OCI-LY1 (cell line): ENCODE results near the gene ID2.

Source experiments
- H2AFZ ChIP-seq: fragments of 200-600 bp; sonication (generic), shearing (Covaris generic); 2 replicates; pipeline ENCODE4 v1.6.0; 2014; ENCODE audit warnings: antibody characterized with exemption, mild to moderate bottlenecking, low read length
- H3F3A ChIP-seq: fragments of 200-600 bp; sonication (generic), shearing (Covaris generic); 2 replicates; pipeline ENCODE4 v1.6.0; 2014; ENCODE audit warnings: mild to moderate bottlenecking, antibody characterized with exemption, low read length, moderate library complexity; ENCODE audit not compliant: insufficient read depth
- H3K27ac ChIP-seq: fragments of 200-600 bp; sonication (generic); 2 replicates; pipeline ENCODE4 v1.5.1; 2014; ENCODE audit warnings: low read length, mixed run types, mild to moderate bottlenecking, low read depth; ENCODE audit not compliant: poor library complexity, severe bottlenecking
- H3K27me3 ChIP-seq: fragments of 200-600 bp; sonication (generic); 2 replicates; pipeline ENCODE4 v1.6.0; 2014; ENCODE audit warnings: antibody characterized with exemption, mild to moderate bottlenecking, low read length, moderate library complexity; ENCODE audit not compliant: insufficient read depth
- H3K36me3 ChIP-seq: fragments of 200-600 bp; sonication (generic); 2 replicates; pipeline ENCODE4 v1.6.1; 2014; ENCODE audit warnings: mild to moderate bottlenecking, antibody characterized with exemption, low read length, moderate library complexity, mixed read lengths; ENCODE audit not compliant: insufficient read depth
- H3K4me1 ChIP-seq: fragments of 200-600 bp; sonication (generic); 2 replicates; pipeline ENCODE4 v1.5.1; 2014; ENCODE audit warnings: mild to moderate bottlenecking, low read length, moderate library complexity; ENCODE audit not compliant: insufficient read depth, severe bottlenecking
- H3K4me2 ChIP-seq: fragments of 200-600 bp; sonication (generic), shearing (Covaris generic); 2 replicates; pipeline ENCODE4 v1.6.1; 2014; ENCODE audit warnings: low read length
- H3K4me3 ChIP-seq: fragments of 200-600 bp; sonication (generic); 2 replicates; pipeline ENCODE4 v1.5.1; 2014; ENCODE audit warnings: low read length, low read depth, mild to moderate bottlenecking, mixed read lengths; ENCODE audit not compliant: poor library complexity, severe bottlenecking
- H3K79me2 ChIP-seq: fragments of 200-600 bp; shearing (Covaris generic); 2 replicates; pipeline ENCODE4 v1.6.1; 2016; ENCODE audit warnings: mixed run types, low read length, mixed read lengths; ENCODE audit not compliant: insufficient read depth
- H3K9ac ChIP-seq: fragments of 200-600 bp; sonication (generic), shearing (Covaris generic); 2 replicates; pipeline ENCODE4 v1.6.1; 2014; ENCODE audit warnings: mild to moderate bottlenecking, low read length, mixed read lengths
- H3K9me2 ChIP-seq: fragments of 200-600 bp; sonication (generic), shearing (Covaris generic); 2 replicates; pipeline ENCODE4 v1.6.1; 2014; ENCODE audit warnings: low read depth, mild to moderate bottlenecking, low read length, mixed read lengths
- H3K9me3 ChIP-seq: fragments of 200-600 bp; shearing (Covaris generic); 2 replicates; pipeline ENCODE4 v1.6.1; 2014; ENCODE audit warnings: low read length, mixed read lengths
- H4K20me1 ChIP-seq: fragments of 200-600 bp; sonication (generic), shearing (Covaris generic); 2 replicates; pipeline ENCODE4 v1.6.0; 2016; ENCODE audit warnings: mild to moderate bottlenecking, low read length; ENCODE audit not compliant: insufficient read depth
- CTCF ChIP-seq: fragments of 200-600 bp; sonication (generic), shearing (Covaris generic); IDR thresholded peaks from 2 replicates; pipeline ENCODE4 v1.5.1; 2017; ENCODE audit warnings: mild to moderate bottlenecking, antibody characterized with exemption, low read length, moderate library complexity, mixed read lengths
- EZH2 ChIP-seq: fragments of 200-600 bp; sonication (generic), shearing (Covaris generic); IDR thresholded peaks from 2 replicates; pipeline ENCODE4 v1.8.0; 2017; ENCODE audit warnings: borderline replicate concordance, mixed run types, mild to moderate bottlenecking, antibody characterized with exemption, low read length, moderate library complexity, mixed read lengths

Gene ID2

GRCh38 chr2:8676191-8676920, 5.5 kb upstream of the ID2 start:
- no peak overlapping the region for H3K9ac ChIP-seq
- H3K27me3 ChIP-seq = peaks cover 9% of the 10 kb centered on the region; the same call in 1 of the 2 replicates
- peaks cover 14% of the 10 kb centered on the region; the same call in 1 of the 2 replicates for H3K9me3 ChIP-seq
- H4K20me1 ChIP-seq = no peaks in the 10 kb centered on the region
- H3K9me2 ChIP-seq = no peaks in the 10 kb centered on the region
- peaks cover 5% of the 10 kb centered on the region; the same call in 1 of the 2 replicates for H3K36me3 ChIP-seq
- H3K27ac ChIP-seq = no peak overlapping the region
- no peak overlapping the region for H3K4me3 ChIP-seq
- peaks cover 5% of the 10 kb centered on the region; the same call in 1 of the 2 replicates for H3F3A ChIP-seq
- no peaks in the 10 kb centered on the region for H3K79me2 ChIP-seq
- no peak for TF ChIP-seq EZH2
- no peak for TF ChIP-seq CTCF
- peaks cover 31% of the 10 kb centered on the region for H3K4me1 ChIP-seq
- H3K4me2 ChIP-seq = no peak overlapping the region
- no peak overlapping the region for H2AFZ ChIP-seq

GRCh38 chr2:8676921-8677645, 4.8 kb upstream of the ID2 start:
- TF ChIP-seq EZH2 = no peak
- TF ChIP-seq CTCF = no peak
- Histone ChIP-seq H3K9ac (no peak overlapping the region), H3K4me3 (no peak overlapping the region), H3K27ac (no peak overlapping the region), H2AFZ (no peak overlapping the region), H3K9me2 (no peaks in the 10 kb centered on the region), H4K20me1 (no peaks in the 10 kb centered on the region), H3K27me3 (peaks cover 9% of the 10 kb centered on the region; the same call in 1 of the 2 replicates), H3K36me3 (peaks cover 7% of the 10 kb centered on the region), H3K9me3 (peaks cover 14% of the 10 kb centered on the region; the same call in 1 of the 2 replicates), H3K4me2 (no peak overlapping the region), H3K79me2 (peaks cover 2% of the 10 kb centered on the region), H3K4me1 (peaks cover 31% of the 10 kb centered on the region), H3F3A (peaks cover 5% of the 10 kb centered on the region; the same call in 1 of the 2 replicates)

- Histone ChIP-seq H4K20me1 (no peaks in the 10 kb centered on the region), H3K4me1 (peaks cover 31% of the 10 kb centered on the region), H3K4me2 (peak overlapping the region; percentile 67), H3K4me3 (peak overlapping the region; percentile 55), H3F3A (peaks cover 5% of the 10 kb centered on the region; the same call in 1 of the 2 replicates), H3K9me3 (peaks cover 14% of the 10 kb centered on the region; the same call in 1 of the 2 replicates), H3K27me3 (peaks cover 8% of the 10 kb centered on the region; the same call in 1 of the 2 replicates), H3K9me2 (no peaks in the 10 kb centered on the region), H3K79me2 (peaks cover 10% of the 10 kb centered on the region), H3K9ac (peak overlapping the region; percentile 44; the same call in 1 of the 2 replicates), H3K27ac (no peak overlapping the region), H3K36me3 (peaks cover 15% of the 10 kb centered on the region), H2AFZ (no peak overlapping the region)
- TF ChIP-seq EZH2 (no peak), CTCF (no peak)
These were observed 3.9 kb upstream of the ID2 start for GRCh38 chr2:8677646-8678592.
